GOT3 (cell line): ENCODE data around the gene KATNIP.

ENCODE experiments used
- DNase-seq: peaks from one replicate; lab custom pipeline; 2025; ENCODE audit warnings: mixed read lengths; lab: John Stamatoyannopoulos, UW

KATNIP gene

GRCh38 chr16:27583634-27584033 is 33.7 kb downstream of the KATNIP start:
- DNase-seq = no peak

DNA sequence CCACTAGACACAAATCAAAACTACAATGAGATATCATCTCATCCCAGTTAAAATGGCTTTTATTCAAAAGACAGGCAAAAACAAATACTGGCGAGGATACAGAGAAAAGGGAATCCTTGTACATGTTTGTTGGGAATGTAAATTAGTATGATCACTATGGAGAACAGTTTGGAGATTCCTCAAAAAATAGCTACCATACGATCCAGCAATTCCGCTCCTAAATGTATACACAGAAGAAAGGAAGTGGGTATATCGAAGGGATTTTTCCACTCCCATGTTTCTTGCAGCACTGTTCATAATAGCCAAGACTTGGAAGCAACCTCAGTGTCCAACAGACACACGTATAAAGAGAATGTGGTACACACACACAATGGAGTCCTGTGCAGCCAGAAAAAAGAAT is 35.3 kb downstream of the KATNIP start:
- DNase-seq = no peak

DNA sequence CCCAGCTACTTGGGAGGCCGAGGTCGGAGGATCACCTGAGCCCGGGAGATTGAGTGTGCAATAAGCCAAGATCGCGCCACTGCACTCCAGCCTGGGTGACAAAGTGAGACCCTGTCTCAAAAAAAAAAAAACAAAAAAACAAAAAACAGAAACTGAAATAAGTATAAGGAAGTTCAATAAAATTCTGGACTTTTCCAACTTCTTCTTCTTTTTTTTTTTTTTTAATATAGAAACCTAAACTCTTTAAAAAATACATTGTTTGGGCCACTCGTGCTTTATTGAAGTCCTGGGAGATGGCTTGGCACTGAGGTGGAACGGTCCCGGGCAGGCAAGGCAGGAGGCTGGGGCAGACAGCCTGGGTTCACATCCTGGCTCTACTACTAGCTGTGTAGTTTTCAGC is 36.8 kb downstream of the KATNIP start:
- DNase-seq = no peak

DNA sequence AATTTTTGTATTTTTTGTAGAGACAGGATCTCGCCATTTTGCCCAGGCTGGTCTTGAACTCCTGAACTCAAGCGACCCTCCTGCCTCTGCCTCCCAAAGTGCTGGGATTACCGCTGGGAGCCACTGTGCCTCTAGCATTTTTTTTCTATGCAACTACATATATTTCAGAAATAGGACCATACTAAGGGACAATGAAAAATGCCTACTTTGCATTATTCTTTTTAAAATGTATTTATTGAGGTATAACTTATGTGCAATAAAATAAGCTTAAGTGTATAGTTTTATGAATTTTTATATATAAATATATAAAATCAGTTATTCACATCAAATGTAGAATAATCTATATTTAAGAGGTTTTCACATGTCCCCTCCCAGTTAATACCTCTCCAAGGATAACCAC is 38.1 kb downstream of the KATNIP start:
- DNase-seq = no peak

DNA sequence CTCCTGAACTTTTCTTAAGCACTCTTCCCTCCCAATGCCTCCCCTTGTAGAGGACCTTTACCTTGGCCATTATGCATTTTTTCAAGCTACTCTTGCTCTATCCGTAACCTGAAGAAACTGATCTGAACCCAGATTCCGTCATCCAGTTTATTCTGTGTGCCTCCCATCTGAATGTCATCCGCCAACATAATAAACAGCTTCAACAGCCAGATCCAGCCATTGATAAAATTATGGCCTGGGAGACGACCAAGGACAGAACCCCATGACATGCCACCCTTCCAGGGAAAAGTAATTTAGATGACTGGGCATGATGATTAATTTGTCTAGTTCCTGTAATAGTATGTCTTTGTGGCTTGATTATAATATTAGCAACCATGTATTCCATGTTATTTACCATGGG is 41.9 kb downstream of the KATNIP start:
- no peak for DNase-seq

DNA sequence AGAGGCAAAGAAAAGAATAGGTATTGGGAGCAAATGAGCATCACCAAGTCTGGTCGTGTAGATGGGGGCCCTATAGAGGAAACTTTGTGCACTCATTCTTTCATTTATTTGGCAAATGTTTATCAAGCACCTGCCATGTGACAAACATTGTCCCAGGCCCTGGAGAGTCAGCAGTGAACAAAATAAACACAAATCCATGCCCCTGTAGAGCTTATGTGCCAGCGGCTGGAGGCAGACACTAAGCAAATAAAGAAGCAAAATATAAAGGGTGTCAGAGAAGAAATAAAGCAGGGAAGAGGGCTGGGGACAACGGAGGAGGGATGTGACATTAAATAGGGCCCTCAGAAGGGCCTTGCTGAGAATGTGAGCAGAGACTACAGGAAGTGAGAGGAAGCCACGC is 45.5 kb downstream of the KATNIP start:
- no peak for DNase-seq

DNA sequence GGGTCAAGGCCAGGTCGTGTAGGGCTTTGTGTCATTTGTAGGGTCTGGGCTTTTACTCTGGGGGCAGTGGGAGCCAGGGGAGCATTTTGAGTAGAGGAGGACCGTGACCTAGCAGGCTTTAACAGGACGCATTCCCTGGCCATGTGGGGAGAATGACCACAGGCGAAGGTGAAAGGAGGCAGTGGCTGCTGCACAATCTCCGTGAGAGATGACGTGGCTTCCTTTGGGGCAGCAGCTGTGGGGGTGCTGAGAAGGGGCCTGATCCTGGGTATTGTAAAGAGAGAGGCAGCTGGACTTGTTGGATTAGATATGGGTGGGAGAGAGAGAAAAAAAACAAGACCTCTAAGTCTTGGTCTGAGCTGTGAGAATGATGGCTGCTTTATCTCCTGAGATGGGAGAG is 46.0 kb downstream of the KATNIP start:
- DNase-seq = no peak

GRCh38 chr16:27596411-27596810 is 46.5 kb downstream of the KATNIP start:
- DNase-seq = no peak

DNA sequence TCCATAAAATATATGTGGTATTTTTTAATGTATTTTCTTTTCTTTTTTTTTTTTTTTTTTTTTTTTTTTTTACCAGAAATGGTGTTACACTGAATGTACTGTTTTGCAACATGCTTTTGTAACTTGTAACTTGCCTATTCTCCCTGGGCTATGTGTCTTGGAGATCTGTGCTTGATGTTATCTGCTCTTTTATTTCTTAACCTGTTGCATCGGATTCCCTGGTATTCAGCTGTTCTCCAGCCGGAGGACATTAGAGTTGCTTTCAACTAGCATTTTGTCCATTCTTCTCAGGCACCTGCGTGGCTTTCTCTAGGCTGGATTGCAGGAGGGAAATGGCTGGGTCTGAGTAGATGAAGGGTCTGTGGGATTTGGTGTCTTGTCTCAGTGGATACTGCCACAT is 47.4 kb downstream of the KATNIP start:
- no peak for DNase-seq

DNA sequence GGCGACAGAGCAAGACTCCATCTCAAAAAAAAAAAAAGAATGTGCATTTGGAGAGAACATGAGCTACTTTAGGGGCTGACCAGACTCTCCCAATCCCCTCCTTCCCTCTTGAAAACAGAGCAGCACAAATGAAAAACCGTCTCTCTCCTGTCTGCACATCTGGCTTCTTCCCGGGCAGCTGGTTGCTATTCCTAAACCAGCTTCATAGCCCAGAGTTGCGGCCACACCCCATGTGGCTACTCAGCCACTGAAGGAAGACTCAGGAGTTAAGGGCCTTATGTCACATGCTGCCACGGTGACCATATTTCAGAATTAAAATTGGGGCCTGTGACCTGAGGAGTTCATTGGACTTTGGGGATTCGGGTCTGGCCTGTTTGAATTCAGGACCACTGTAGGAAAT is 48.3 kb downstream of the KATNIP start:
- DNase-seq = no peak

DNA sequence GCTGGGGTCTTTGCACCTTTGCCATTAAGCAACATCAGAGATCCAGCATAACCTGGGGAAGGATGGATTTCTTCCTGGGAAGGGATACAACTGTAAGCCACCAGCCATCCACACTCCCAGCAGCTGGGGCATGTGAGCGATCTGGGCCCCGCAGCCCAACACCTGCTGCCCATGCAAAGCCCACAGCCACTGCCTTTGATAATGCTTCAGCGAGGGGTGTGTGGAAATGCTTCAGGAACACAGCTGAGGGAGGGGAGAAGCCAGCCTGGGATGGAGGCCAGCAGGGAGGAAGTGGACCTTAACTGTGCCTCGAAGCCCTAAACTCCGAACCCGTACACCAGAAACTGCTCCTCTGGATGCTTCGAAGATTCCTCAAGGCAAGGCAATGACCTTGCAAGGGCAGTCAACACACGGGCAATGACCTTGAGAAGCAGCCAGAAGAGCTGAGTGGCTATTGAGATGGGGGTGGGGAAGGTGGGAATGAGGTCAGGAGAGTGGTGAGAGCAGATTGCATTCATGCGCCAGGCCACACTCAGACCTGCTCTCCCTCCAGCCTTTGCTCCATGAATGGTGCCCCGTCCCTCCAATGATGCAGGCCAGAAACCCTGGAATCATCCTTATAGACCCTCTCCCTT is 49.1 kb downstream of the KATNIP start:
- no peak for DNase-seq

DNA sequence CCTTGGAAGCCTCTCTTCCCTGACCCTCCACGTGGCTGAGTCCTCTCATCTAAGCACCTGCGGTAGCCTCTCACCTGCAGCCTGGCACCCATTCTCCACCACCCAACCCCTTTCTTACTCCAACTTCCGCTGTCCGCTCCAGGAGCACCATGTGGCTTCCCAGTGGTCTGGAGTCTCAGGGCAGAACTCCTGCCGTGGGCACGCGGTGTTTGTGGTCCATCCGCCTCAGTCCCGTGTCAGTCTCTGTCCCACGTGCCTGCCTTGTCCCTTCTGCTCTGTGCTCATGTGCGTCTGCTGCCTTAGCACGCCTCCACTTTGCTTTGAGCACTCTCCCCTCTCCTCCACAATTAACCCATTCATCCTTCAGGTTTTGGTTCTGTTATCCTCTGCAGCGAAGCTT is 49.7 kb downstream of the KATNIP start:
- no peak for DNase-seq
